IMR-90 (cell line): ENCODE data around the gene PDZD2. TPM values are rescaled to one million over a fixed set of nuclear protein-coding genes. Genes with fewer than 3 reads are reported as not detected.

Experiments
- ATAC-seq: fragments of 200-7000 bp; cut with Tn5 transposase; 2 replicates; pipeline ENCODE4 v1.9.1; 2020; ENCODE audit warnings: low read depth, mild to moderate bottlenecking, moderate library complexity
- BruUV-seq: library from RNA; stranded (reverse); fragments of 400-500 nt; replicated peaks from 2 replicates; lab custom pipeline; 2021; lab: Mats Ljungman, UMichigan
- CTCF ChIA-PET: fragments of 300-600 bp; formaldehyde crosslinking; extraction: SDS; loops from one replicate; lab custom pipeline; 2021; ENCODE audit warnings: antibody characterized with exemption; lab: Yijun Ruan, JAX
- POLR2A ChIA-PET: fragments of 300-600 bp; sonication (Branson Sonifier 250); formaldehyde crosslinking; loops from one replicate; lab custom pipeline; 2022; ENCODE audit warnings: antibody characterized with exemption; ENCODE audit not compliant: unreplicated experiment; lab: Charles Lee
- DNase-seq: peaks from one replicate; pipeline ENCODE4 v3.0.0; 2013
- H2AFZ ChIP-seq: replicated peaks from 2 replicates; pipeline ENCODE3; 2013; ENCODE audit warnings: low read length, mild to moderate bottlenecking; ENCODE audit not compliant: poor library complexity
- H2AK5ac ChIP-seq: 2 replicates; pipeline ENCODE4 v1.6.1; 2013; ENCODE audit warnings: low read depth, low read length, inconsistent platforms
- H2AK9ac ChIP-seq: replicated peaks from 2 replicates; pipeline ENCODE3; 2013; ENCODE audit warnings: mild to moderate bottlenecking, low read depth, low read length, moderate library complexity; ENCODE audit not compliant: poor library complexity
- H2BK120ac ChIP-seq: 2 replicates; pipeline ENCODE4 v1.6.1; 2013; ENCODE audit warnings: low read depth, low read length, inconsistent platforms
- H2BK15ac ChIP-seq: 3 replicates; pipeline ENCODE4 v1.6.1; 2013; ENCODE audit warnings: low read depth, low read length, inconsistent platforms
- H2BK20ac ChIP-seq: 2 replicates; pipeline ENCODE4 v1.6.1; 2013; ENCODE audit warnings: low read depth, mild to moderate bottlenecking, inconsistent platforms, low read length, moderate library complexity
- H2BK5ac ChIP-seq: 2 replicates; pipeline ENCODE4 v1.6.1; 2013; ENCODE audit warnings: mild to moderate bottlenecking, low read depth, low read length, inconsistent platforms; ENCODE audit not compliant: poor library complexity, severe bottlenecking
- H3K14ac ChIP-seq: replicated peaks from 2 replicates; pipeline ENCODE4 v1.6.1; 2013; ENCODE audit warnings: low read depth, low read length, inconsistent platforms
- H3K18ac ChIP-seq: 2 replicates; pipeline ENCODE4 v1.6.1; 2013; ENCODE audit warnings: low read depth, low read length, control low read depth
- H3K23ac ChIP-seq: 2 replicates; pipeline ENCODE4 v1.6.1; 2013; ENCODE audit warnings: low read depth, low read length, inconsistent platforms
- H3K27ac ChIP-seq: 2 replicates; pipeline ENCODE4 v1.5.1; 2013; ENCODE audit warnings: mild to moderate bottlenecking, control low read depth, low read length; ENCODE audit not compliant: insufficient read depth
- H3K27me3 ChIP-seq: 2 replicates; pipeline ENCODE4 v1.6.1; 2013; ENCODE audit warnings: low read length; ENCODE audit not compliant: control insufficient read depth, insufficient read depth
- H3K36me3 ChIP-seq: 2 replicates; pipeline ENCODE4 v1.6.1; 2013; ENCODE audit warnings: low read length, mixed read lengths; ENCODE audit not compliant: control insufficient read depth, insufficient read depth
- H3K4ac ChIP-seq: 2 replicates; pipeline ENCODE4 v1.6.1; 2013; ENCODE audit warnings: low read depth, low read length, inconsistent platforms
- H3K4me1 ChIP-seq: 2 replicates; pipeline ENCODE4 v1.6.1; 2013; ENCODE audit warnings: low read length, mixed read lengths; ENCODE audit not compliant: control insufficient read depth, insufficient read depth
- H3K4me2 ChIP-seq: 2 replicates; pipeline ENCODE4 v1.6.1; 2013; ENCODE audit warnings: low read depth, mild to moderate bottlenecking, control low read depth, low read length, moderate library complexity
- H3K4me3 ChIP-seq: 2 replicates; pipeline ENCODE4 v1.5.1; 2013; ENCODE audit warnings: low read depth, mild to moderate bottlenecking, control low read depth, low read length, moderate library complexity; ENCODE audit not compliant: insufficient read depth
- H3K56ac ChIP-seq: 2 replicates; pipeline ENCODE4 v1.6.1; 2013; ENCODE audit warnings: low read length, inconsistent platforms; ENCODE audit not compliant: insufficient read depth; ENCODE audit errors: extremely low read depth
- H3K79me1 ChIP-seq, 2 experiments: 2 replicates each; pipeline ENCODE4 v1.6.1; 2013; ENCODE audit warnings: low read length in 2 of 2, inconsistent platforms in 1 of 2, low read depth in 1 of 2
- H3K9ac ChIP-seq: 2 replicates; pipeline ENCODE4 v1.6.1; 2013; ENCODE audit warnings: low read depth, low read length, control low read depth
- H3K9me1 ChIP-seq: 2 replicates; pipeline ENCODE4 v1.6.1; 2013; ENCODE audit warnings: low read length, inconsistent platforms; ENCODE audit not compliant: insufficient read depth
- H3K9me3 ChIP-seq: 2 replicates; pipeline ENCODE4 v1.6.1; 2013; ENCODE audit warnings: low read length; ENCODE audit not compliant: control insufficient read depth, insufficient read depth
- H4K20me1 ChIP-seq: 2 replicates; pipeline ENCODE4 v1.6.1; 2013; ENCODE audit warnings: low read length, inconsistent platforms; ENCODE audit not compliant: insufficient read depth
- H4K5ac ChIP-seq: 2 replicates; pipeline ENCODE4 v1.6.1; 2013; ENCODE audit warnings: mild to moderate bottlenecking, low read depth, low read length, control low read depth
- H4K8ac ChIP-seq, 2 experiments: 2 replicates each; pipeline ENCODE4 v1.6.1; 2013; ENCODE audit warnings: low read depth in 2 of 2, low read length in 2 of 2, control low read depth in 1 of 2, inconsistent platforms in 1 of 2
- H4K91ac ChIP-seq: 2 replicates; pipeline ENCODE4 v1.6.1; 2013; ENCODE audit warnings: low read depth, low read length, inconsistent platforms; ENCODE audit not compliant: insufficient read depth
- BHLHE40 ChIP-seq: fragments of 150-350 bp; IDR thresholded peaks from 2 replicates; pipeline ENCODE4 v1.6.1; 2016; ENCODE audit warnings: mild to moderate bottlenecking, low read depth, low read length
- CHD1 ChIP-seq: IDR thresholded peaks from 2 replicates; pipeline ENCODE4 v1.6.1; 2012; ENCODE audit warnings: low read depth, low read length, improper control_type of control experiment
- CTCF ChIP-seq: conservative IDR thresholded peaks from 2 replicates; pipeline ENCODE4 v1.5.1; 2012; ENCODE audit warnings: mild to moderate bottlenecking, low read depth, low read length, improper control_type of control experiment
- FOS ChIP-seq: fragments of 150-350 bp; IDR thresholded peaks from 2 replicates; pipeline ENCODE4 v1.6.1; 2016; ENCODE audit warnings: low read depth, low read length
- MXI1 ChIP-seq: IDR thresholded peaks from 2 replicates; pipeline ENCODE4 v1.6.1; 2012; ENCODE audit warnings: low read depth, mild to moderate bottlenecking, low read length, moderate library complexity, borderline replicate concordance
- NFE2L2 ChIP-seq: fragments of 150-350 bp; IDR thresholded peaks from 2 replicates; pipeline ENCODE4 v1.6.1; 2016; ENCODE audit warnings: low read depth, mild to moderate bottlenecking, low read length
- POLR2A ChIP-seq: IDR thresholded peaks from 2 replicates; pipeline ENCODE4 v1.6.1; 2012; ENCODE audit warnings: mild to moderate bottlenecking, low read depth, low read length
- RAD21 ChIP-seq: IDR thresholded peaks from 2 replicates; pipeline ENCODE4 v1.6.1; 2012; ENCODE audit warnings: low read length, improper control_type of control experiment
- RFX5 ChIP-seq: IDR thresholded peaks from 2 replicates; pipeline ENCODE4 v1.8.0; 2012; ENCODE audit warnings: low read depth, mild to moderate bottlenecking, low read length, moderate library complexity
- SMC3 ChIP-seq: fragments of 150-350 bp; IDR thresholded peaks from 2 replicates; pipeline ENCODE4 v1.6.1; 2016; ENCODE audit warnings: low read depth, mild to moderate bottlenecking, antibody characterized with exemption, low read length, moderate library complexity
- USF2 ChIP-seq: fragments of 150-350 bp; IDR thresholded peaks from 2 replicates; pipeline ENCODE4 v1.6.1; 2017; ENCODE audit warnings: mild to moderate bottlenecking, antibody characterized with exemption, low read length, low read depth
- WGBS, 2 experiments: methylation state at CpG; one replicate each; pipeline versions ENCODE4 v1.1.5 to v1.1.7; 2013; ENCODE audit warnings: missing lambda C conversion rate in 2 of 2; ENCODE audit not compliant: insufficient read length in 1 of 2; ENCODE audit errors: extremely low coverage in 2 of 2; 5-methylcytosine and 5-hydroxymethylcytosine counted together
- dilution Hi-C: fragments of 300-500 bp; cut with HindIII; formaldehyde crosslinking; loops from one replicate; pipeline ENCODE4 v1.14.3; 2018; ENCODE audit warnings: low sequenced_read_pairs; ENCODE audit not compliant: unreplicated experiment
- in situ Hi-C: fragments of 300-500 bp; cut with MboI; formaldehyde crosslinking; loops from 3 replicates; pipeline ENCODE4 v1.14.3; 2019; ENCODE audit warnings: low sequenced_read_pairs, inconsistent platforms, mixed read lengths
- intact Hi-C: fragments of 100-400 bp; cut with micrococcal nuclease; formaldehyde crosslinking; loops from 2 replicates; pipeline ENCODE4 v1.10.0; 2022
- polyA plus RNA-seq, 3 experiments: library from polyadenylated mRNA; depleted of rRNA; stranded (reverse); fragments of >200 nt; gene quantifications; 2 replicates each; pipeline ENCODE4 v1.2.3, GENCODE V29; 2012; ENCODE audit warnings: low replicate concordance in 1 of 3
- total RNA-seq: library from RNA; depleted of rRNA; stranded (reverse); fragments of >200 nt; gene quantifications from 2 replicates; pipeline ENCODE4 v1.2.3, GENCODE V29; 2012

Gene PDZD2
- total and polyA plus RNA-seq, 2 of the 4 experiments (the other 2 are of a cell fraction) = under 0.01 to 0.02 TPM

- no TSS peak for BruUV-seq
- ChIA-PET POLR2A (no interaction called here), CTCF (no interaction called here)
- no peak overlapping the region for H2BK15ac ChIP-seq
- H3K18ac ChIP-seq = no peak overlapping the region
- no peaks in the 10 kb centered on the region for H3K4me1 ChIP-seq
- ATAC-seq (no peak), DNase-seq (no peak)
- no peaks in the 10 kb centered on the region for H3K36me3 ChIP-seq
- H4K5ac ChIP-seq = no peak overlapping the region
- no peak overlapping the region for H3K27ac ChIP-seq
- WGBS, 2 experiments = 25% methylated on average over 2 of the region's 7 CpGs; no CpG with 5 or more reads in 1 of the 2 experiments
- H3K4me2 ChIP-seq = no peak overlapping the region
- no peak overlapping the region for H2BK120ac ChIP-seq
- H3K4ac ChIP-seq = no peak overlapping the region
- H2AK9ac ChIP-seq = no peak overlapping the region
- no peaks in the 10 kb centered on the region for H4K20me1 ChIP-seq
- no peak overlapping the region for H4K91ac ChIP-seq
- no peak overlapping the region for H3K9ac ChIP-seq
- no peak overlapping the region for H4K8ac ChIP-seq
- H2AK5ac ChIP-seq = no peak overlapping the region
- no peak overlapping the region for H3K14ac ChIP-seq
- H3K27me3 ChIP-seq = peaks cover 16% of the 10 kb centered on the region
- no peak overlapping the region for H3K23ac ChIP-seq
- H3K56ac ChIP-seq = no peak overlapping the region
- H3K79me1 ChIP-seq = no peaks in the 10 kb centered on the region
- intact Hi-C loops = no loop called here
- in situ Hi-C loops = no loop called here
- no peaks in the 10 kb centered on the region for H3K9me1 ChIP-seq
- dilution Hi-C loops = no loop called here
- no peak overlapping the region for H3K4me3 ChIP-seq
- H2BK20ac ChIP-seq = no peak overlapping the region
- no peak overlapping the region for H2BK5ac ChIP-seq
- TF ChIP-seq POLR2A = no peak
- TF ChIP-seq USF2 = no peak
- no peak for TF ChIP-seq MXI1
- TF ChIP-seq SMC3 = no peak
- no peak for TF ChIP-seq RAD21
- no peak for TF ChIP-seq CHD1
- no peak for TF ChIP-seq RFX5
- no peak for TF ChIP-seq FOS
- TF ChIP-seq CTCF = no peak
- TF ChIP-seq NFE2L2 = no peak
- TF ChIP-seq BHLHE40 = no peak
- H2AFZ ChIP-seq = no peak overlapping the region
- H3K9me3 ChIP-seq = no peaks in the 10 kb centered on the region
Observed at GRCh38 chr5:31770132-31770720, 131.3 kb downstream of the PDZD2 start.
